ENCODE measurements around the gene APOLD1.
A peak's percentile ranks its signal among the peaks of the same experiment; 100 is the strongest.
"Not testable (repeated sequence)": the region's sequence is repeated elsewhere in the genome, so short reads cannot be mapped to it uniquely, and the experiment has no call there.

The APOLD1 gene

DNA sequence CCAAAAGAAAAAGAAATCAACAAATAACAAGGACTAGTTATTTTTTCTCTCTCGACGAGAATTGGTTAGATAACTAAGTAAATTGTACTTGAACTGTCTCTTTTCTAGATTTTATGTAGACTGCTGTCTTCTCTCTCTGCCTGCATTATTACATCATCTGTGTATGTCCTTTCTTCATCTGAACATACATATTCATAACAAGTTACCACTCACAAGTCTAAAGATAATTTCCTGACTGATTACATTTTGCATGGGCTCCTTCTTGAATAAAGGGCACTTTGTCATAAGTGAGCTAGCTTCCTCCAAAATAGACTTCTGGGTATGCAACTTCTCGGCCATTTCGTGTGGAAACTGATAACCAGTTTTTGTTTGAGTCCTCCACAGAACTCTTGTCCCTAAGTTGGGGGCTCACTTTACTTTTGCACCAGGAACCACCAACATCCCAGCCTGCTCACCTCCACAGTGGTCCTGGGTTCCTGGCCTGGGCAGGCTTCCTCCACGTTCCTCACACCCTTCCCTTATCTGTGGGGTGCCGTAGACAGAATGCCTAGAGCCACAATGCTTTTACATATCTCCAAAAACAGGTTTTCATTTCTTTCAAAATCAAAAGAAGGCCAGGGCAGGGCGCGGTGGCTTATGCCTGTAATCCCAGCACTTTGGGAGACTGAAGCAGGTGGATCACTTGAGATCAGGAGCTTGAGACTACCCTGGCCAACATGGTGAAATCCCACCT, 21.5 kb downstream of the APOLD1 start:
- Histone ChIP-seq H3F3A (ENCODE audit: insufficient read depth) (no peaks in the 10 kb centered on the region), H3K27ac (ENCODE audit: low read depth, low read length) (no peak overlapping the region), H3K27me3 (ENCODE audit: low read length) (no peaks in the 10 kb centered on the region), H3K4me3 (ENCODE audit: insufficient read depth, low read length, poor library complexity, severe bottlenecking) (no peak overlapping the region), H3K9me3 (ENCODE audit: insufficient read depth, low read length) (no peaks in the 10 kb centered on the region), H2AFZ (ENCODE audit: low read depth, low read length, severe bottlenecking) (no peak overlapping the region), H3K9me2 (replicated peaks; ENCODE audit: insufficient read depth, low read length) (no peaks in the 10 kb centered on the region), H4K20me1 (ENCODE audit: low read depth, low read length) (no peaks in the 10 kb centered on the region), H3K79me2 (ENCODE audit: insufficient read depth, low read length) (no peaks in the 10 kb centered on the region), H3K4me2 (ENCODE audit: low read depth, low read length, poor library complexity, severe bottlenecking) (no peak overlapping the region), H3K9ac (ENCODE audit: low read length) (no peak overlapping the region), H3K36me3 (ENCODE audit: low read length) (no peaks in the 10 kb centered on the region)
- TF ChIP-seq EZH2phosphoT487 (conservative IDR thresholded peaks at IDR 0.05; ENCODE audit: low read length) (no peak), CTCF (IDR thresholded peaks at IDR 0.05; ENCODE audit: insufficient read depth, low read length, poor library complexity, severe bottlenecking) (no peak)

DNA sequence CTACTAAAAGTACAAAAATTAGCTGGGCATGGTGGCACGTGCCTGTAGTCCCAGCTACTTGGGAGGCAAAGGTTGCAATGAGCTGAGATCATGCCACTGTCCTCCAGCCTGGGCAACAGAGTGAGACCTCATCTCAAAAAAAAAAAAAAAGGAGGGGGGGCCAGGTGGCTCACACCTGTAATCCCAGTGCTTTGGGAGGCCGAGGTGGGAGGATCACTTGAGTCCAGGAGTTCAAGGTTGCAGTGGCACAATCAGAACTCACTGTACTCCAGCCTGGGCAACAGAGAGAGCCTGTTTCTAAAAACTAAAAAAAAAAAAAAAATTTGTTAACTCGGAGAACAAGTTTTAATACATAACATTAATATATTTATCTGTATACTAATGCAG, 22.1 kb downstream of the APOLD1 start:
- not testable (repeated sequence) for H4K20me1 ChIP-seq (ENCODE audit: low read depth, low read length); H3F3A ChIP-seq (ENCODE audit: insufficient read depth); H3K27me3 ChIP-seq (ENCODE audit: low read length); H3K36me3 ChIP-seq (ENCODE audit: low read length); H3K4me2 ChIP-seq (ENCODE audit: low read depth, low read length, poor library complexity, severe bottlenecking); H3K27ac ChIP-seq (ENCODE audit: low read depth, low read length); H3K4me3 ChIP-seq (ENCODE audit: insufficient read depth, low read length, poor library complexity, severe bottlenecking); H3K9me3 ChIP-seq (ENCODE audit: insufficient read depth, low read length); H3K9me2 ChIP-seq (replicated peaks; ENCODE audit: insufficient read depth, low read length); H3K9ac ChIP-seq (ENCODE audit: low read length); H2AFZ ChIP-seq (ENCODE audit: low read depth, low read length, severe bottlenecking); H3K79me2 ChIP-seq (ENCODE audit: insufficient read depth, low read length)

DNA sequence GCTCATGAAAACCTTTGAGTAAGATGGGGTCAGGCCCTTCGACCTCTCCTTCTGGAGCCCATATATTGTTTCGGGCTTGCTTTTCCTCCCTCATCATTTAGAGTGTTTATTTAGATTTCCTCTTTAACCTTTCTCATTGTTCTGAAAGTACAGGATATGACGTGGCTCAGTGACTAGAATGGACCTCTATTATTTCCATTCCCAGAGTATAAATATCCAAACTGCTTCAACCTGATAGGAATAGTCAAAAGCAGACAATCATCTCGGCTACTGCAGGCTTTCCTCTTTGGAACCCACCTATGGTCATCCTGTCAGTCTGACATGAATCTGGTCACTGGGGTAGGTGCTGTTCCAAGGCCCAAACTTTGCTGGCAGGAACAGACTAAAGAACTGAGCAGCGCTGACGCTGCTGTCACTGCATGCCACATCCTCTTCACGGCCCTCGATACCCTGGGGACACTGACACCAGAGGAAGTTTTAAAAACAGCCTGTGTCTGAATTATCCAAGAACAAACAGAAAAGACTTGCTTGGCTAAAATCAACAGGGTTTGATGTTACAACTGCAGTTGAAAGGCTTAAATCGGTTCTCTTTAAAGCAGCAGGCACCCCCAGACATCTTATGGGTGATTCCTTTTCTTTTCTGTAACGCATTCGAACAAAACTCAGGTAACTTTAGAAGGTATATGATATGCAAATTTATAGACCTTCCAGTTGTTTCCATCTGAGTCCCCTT, 22.7 kb downstream of the APOLD1 start:
- Histone ChIP-seq H3K9me2 (replicated peaks; ENCODE audit: insufficient read depth, low read length) (no peaks in the 10 kb centered on the region), H3K9ac (ENCODE audit: low read length) (no peak overlapping the region), H3K4me3 (ENCODE audit: insufficient read depth, low read length, poor library complexity, severe bottlenecking) (no peak overlapping the region), H3K27me3 (ENCODE audit: low read length) (no peaks in the 10 kb centered on the region), H3K36me3 (ENCODE audit: low read length) (no peaks in the 10 kb centered on the region), H3F3A (ENCODE audit: insufficient read depth) (no peaks in the 10 kb centered on the region), H2AFZ (ENCODE audit: low read depth, low read length, severe bottlenecking) (no peak overlapping the region), H3K4me2 (ENCODE audit: low read depth, low read length, poor library complexity, severe bottlenecking) (peak overlapping the region; percentile 19), H4K20me1 (ENCODE audit: low read depth, low read length) (no peaks in the 10 kb centered on the region), H3K79me2 (ENCODE audit: insufficient read depth, low read length) (no peaks in the 10 kb centered on the region), H3K27ac (ENCODE audit: low read depth, low read length) (no peak overlapping the region), H3K9me3 (ENCODE audit: insufficient read depth, low read length) (no peaks in the 10 kb centered on the region)
- TF ChIP-seq EZH2phosphoT487 (conservative IDR thresholded peaks at IDR 0.05; ENCODE audit: low read length) = no peak
- no peak for TF ChIP-seq CTCF (IDR thresholded peaks at IDR 0.05; ENCODE audit: insufficient read depth, low read length, poor library complexity, severe bottlenecking)

- Histone ChIP-seq H3K27ac (ENCODE audit: low read depth, low read length) (no peak overlapping the region), H3K36me3 (ENCODE audit: low read length) (no peaks in the 10 kb centered on the region), H3K9ac (ENCODE audit: low read length) (no peak overlapping the region), H3K9me2 (replicated peaks; ENCODE audit: insufficient read depth, low read length) (no peaks in the 10 kb centered on the region), H3K4me2 (ENCODE audit: low read depth, low read length, poor library complexity, severe bottlenecking) (no peak overlapping the region), H3F3A (ENCODE audit: insufficient read depth) (no peaks in the 10 kb centered on the region), H3K27me3 (ENCODE audit: low read length) (no peaks in the 10 kb centered on the region), H4K20me1 (ENCODE audit: low read depth, low read length) (no peaks in the 10 kb centered on the region), H3K9me3 (ENCODE audit: insufficient read depth, low read length) (no peaks in the 10 kb centered on the region), H2AFZ (ENCODE audit: low read depth, low read length, severe bottlenecking) (no peak overlapping the region), H3K79me2 (ENCODE audit: insufficient read depth, low read length) (peaks cover 19% of the 10 kb centered on the region), H3K4me3 (ENCODE audit: insufficient read depth, low read length, poor library complexity, severe bottlenecking) (no peak overlapping the region)
- TF ChIP-seq EZH2phosphoT487 (conservative IDR thresholded peaks at IDR 0.05; ENCODE audit: low read length) (no peak), CTCF (IDR thresholded peaks at IDR 0.05; ENCODE audit: insufficient read depth, low read length, poor library complexity, severe bottlenecking) (no peak)
Measured at GRCh38 chr12:12810553-12811021, 25.1 kb downstream of the APOLD1 start.

Data from SU-DHL-6 (cell line).